Mesenchymal stem cell (in vitro differentiated cells and primary cell): ENCODE measurements around the gene CTSF.

Experiments
- DNase-seq: peaks from one replicate; pipeline ENCODE4 v3.0.0-alpha.2; 2013
- H2AFZ ChIP-seq: one replicate; pipeline ENCODE4 v1.6.1; 2013; ENCODE audit warnings: low read depth, mild to moderate bottlenecking, control low read depth, inconsistent platforms, low read length, moderate library complexity
- H2AK5ac ChIP-seq: 2 replicates; pipeline ENCODE4 v1.6.1; 2013; ENCODE audit warnings: low read length, moderate library complexity, mild to moderate bottlenecking, inconsistent platforms; ENCODE audit not compliant: severe bottlenecking
- H2BK120ac ChIP-seq: one replicate; pipeline ENCODE4 v1.6.1; 2013; ENCODE audit warnings: low read depth, mild to moderate bottlenecking, inconsistent platforms, low read length, moderate library complexity
- H2BK12ac ChIP-seq, 2 experiments: one replicate each; pipeline ENCODE4 v1.6.1; 2013; ENCODE audit warnings: inconsistent platforms in 2 of 2, low read length in 2 of 2, mild to moderate bottlenecking in 2 of 2, moderate library complexity in 2 of 2, control low read depth in 1 of 2
- H2BK15ac ChIP-seq: one replicate; pipeline ENCODE4 v1.6.1; 2013; ENCODE audit warnings: mild to moderate bottlenecking, low read depth, inconsistent platforms; ENCODE audit not compliant: poor library complexity, severe bottlenecking
- H2BK5ac ChIP-seq: 2 replicates; pipeline ENCODE4 v1.6.1; 2013; ENCODE audit warnings: low read depth, mild to moderate bottlenecking, low read length, control low read depth, inconsistent platforms; ENCODE audit not compliant: poor library complexity, severe bottlenecking
- H3K14ac ChIP-seq, 2 experiments: one replicate each; pipeline ENCODE4 v1.6.1; 2013; ENCODE audit warnings: inconsistent platforms in 2 of 2, low read length in 2 of 2, control low read depth in 1 of 2, mild to moderate bottlenecking in 1 of 2, moderate library complexity in 1 of 2
- H3K18ac ChIP-seq, 2 experiments: one replicate each; pipeline ENCODE4 v1.6.1; 2013; ENCODE audit warnings: inconsistent platforms in 2 of 2, low read length in 2 of 2, control low read depth in 1 of 2, low read depth in 1 of 2, mild to moderate bottlenecking in 1 of 2
- H3K23ac ChIP-seq, 2 experiments: one replicate each; pipeline ENCODE4 v1.6.1; 2013; ENCODE audit warnings: inconsistent platforms in 2 of 2, low read length in 2 of 2, mild to moderate bottlenecking in 2 of 2, moderate library complexity in 2 of 2, control low read depth in 1 of 2
- H3K27ac ChIP-seq: 2 replicates; pipeline ENCODE4 v1.5.1; 2013; ENCODE audit warnings: mild to moderate bottlenecking, moderate library complexity, low read length, control low read depth, inconsistent platforms; ENCODE audit not compliant: poor library complexity, severe bottlenecking
- H3K27me3 ChIP-seq, 2 experiments: 2 replicates each; pipeline versions ENCODE4 v1.6.1 to v1.7.0; 2013; ENCODE audit warnings: low read length in 2 of 2, mild to moderate bottlenecking in 2 of 2, moderate library complexity in 2 of 2, control low read depth in 1 of 2, inconsistent platforms in 1 of 2; ENCODE audit not compliant: control insufficient read depth in 1 of 2, insufficient read depth in 1 of 2
- H3K36me3 ChIP-seq, 2 experiments: 2 replicates each; pipeline versions ENCODE4 v1.6.1 to v1.7.0; 2013; ENCODE audit warnings: low read length in 2 of 2, control low read depth in 1 of 2, inconsistent platforms in 1 of 2, low read depth in 1 of 2, mild to moderate bottlenecking in 1 of 2; ENCODE audit not compliant: insufficient read depth in 2 of 2, control insufficient read depth in 1 of 2
- H3K4ac ChIP-seq, 2 experiments: one replicate each; pipeline ENCODE4 v1.6.1; 2013; ENCODE audit warnings: inconsistent platforms in 2 of 2, low read length in 2 of 2, mild to moderate bottlenecking in 2 of 2, moderate library complexity in 2 of 2, control low read depth in 1 of 2, low read depth in 1 of 2
- H3K4me1 ChIP-seq: 2 replicates; pipeline ENCODE4 v1.6.1; 2013; ENCODE audit warnings: low read depth, low read length, control low read depth; ENCODE audit not compliant: control insufficient read depth, insufficient read depth
- H3K4me2 ChIP-seq: 2 replicates; pipeline ENCODE4 v1.6.1; 2013; ENCODE audit warnings: low read length, mild to moderate bottlenecking, inconsistent platforms; ENCODE audit not compliant: poor library complexity, severe bottlenecking
- H3K4me3 ChIP-seq, 2 experiments: 2 replicates each; pipeline versions ENCODE4 v1.5.1 to v1.7.0; 2013; ENCODE audit warnings: low read length in 2 of 2, mild to moderate bottlenecking in 2 of 2, control low read depth in 1 of 2, low read depth in 1 of 2; ENCODE audit not compliant: insufficient read depth in 1 of 2
- H3K79me1 ChIP-seq: replicated peaks from 2 replicates; pipeline ENCODE4 v1.6.1; 2013; ENCODE audit warnings: mild to moderate bottlenecking, control low read depth, low read length, inconsistent platforms; ENCODE audit not compliant: poor library complexity, severe bottlenecking
- H3K9ac ChIP-seq: 2 replicates; pipeline ENCODE4 v1.7.0; 2013; ENCODE audit warnings: mild to moderate bottlenecking, low read length, moderate library complexity
- H3K9me3 ChIP-seq: 2 replicates; pipeline ENCODE4 v1.7.0; 2013; ENCODE audit warnings: mild to moderate bottlenecking, low read length; ENCODE audit not compliant: control insufficient read depth
- H4K8ac ChIP-seq: one replicate; pipeline ENCODE4 v1.6.1; 2013; ENCODE audit warnings: inconsistent platforms, mild to moderate bottlenecking, low read length, moderate library complexity
- H4K91ac ChIP-seq: one replicate; pipeline ENCODE4 v1.6.1; 2013; ENCODE audit warnings: mild to moderate bottlenecking, low read length, inconsistent platforms
- WGBS: methylation state at CpG from one replicate; pipeline ENCODE4 v1.1.7; 2013; ENCODE audit warnings: mixed read lengths; 5-methylcytosine and 5-hydroxymethylcytosine counted together

The CTSF gene

GRCh38 chr11:66532784-66533183, 35.6 kb downstream of the CTSF start:
- H3K4me3 ChIP-seq, result no peak overlapping the region
- H3K27ac ChIP-seq, result no peak overlapping the region
- no peak overlapping the region for H2BK5ac ChIP-seq
- H3K36me3 ChIP-seq, result peaks cover 38 to 40% of the 10 kb centered on the region in 2 experiments
- H3K4me1 ChIP-seq, result no peaks in the 10 kb centered on the region
- H2AFZ ChIP-seq, result no peak overlapping the region
- H3K18ac ChIP-seq, result no peak overlapping the region
- H3K9me3 ChIP-seq, result no peaks in the 10 kb centered on the region
- DNase-seq, result no peak
- no peaks in the 10 kb centered on the region for H3K27me3 ChIP-seq
- H4K91ac ChIP-seq, result no peak overlapping the region
- H3K14ac ChIP-seq, result no peak overlapping the region
- H2BK15ac ChIP-seq, result peak overlapping the region; percentile 12
- H3K4ac ChIP-seq, result no peak overlapping the region
- H3K4me2 ChIP-seq, result no peak overlapping the region
- H4K8ac ChIP-seq, result no peak overlapping the region
- no peaks in the 10 kb centered on the region for H3K79me1 ChIP-seq
- H2BK12ac ChIP-seq, result no peak overlapping the region
- no peak overlapping the region for H3K23ac ChIP-seq
- H2AK5ac ChIP-seq, result no peak overlapping the region
- no peak overlapping the region for H2BK120ac ChIP-seq
- no peak overlapping the region for H3K9ac ChIP-seq
- 83% methylated on average over 5 of the region's 6 CpGs for WGBS

- H2BK12ac ChIP-seq, result no peak overlapping the region
- no peak overlapping the region for H3K14ac ChIP-seq
- no peaks in the 10 kb centered on the region for H3K4me1 ChIP-seq
- no peak overlapping the region for H3K18ac ChIP-seq
- H3K4ac ChIP-seq, result no peak overlapping the region
- H3K4me2 ChIP-seq, result no peak overlapping the region
- H3K27me3 ChIP-seq, result no peaks in the 10 kb centered on the region
- H2AFZ ChIP-seq, result no peak overlapping the region
- H2BK120ac ChIP-seq, result no peak overlapping the region
- H3K9ac ChIP-seq, result no peak overlapping the region
- H3K27ac ChIP-seq, result no peak overlapping the region
- no peak for DNase-seq
- peaks cover 34 to 42% of the 10 kb centered on the region in 2 experiments for H3K36me3 ChIP-seq
- H3K23ac ChIP-seq, result no peak overlapping the region
- no peak overlapping the region for H2BK5ac ChIP-seq
- H2BK15ac ChIP-seq, result no peak overlapping the region
- H3K9me3 ChIP-seq, result no peaks in the 10 kb centered on the region
- WGBS, result 95% methylated on average over 11 of the region's 11 CpGs
- no peak overlapping the region for H3K4me3 ChIP-seq
- H4K8ac ChIP-seq, result no peak overlapping the region
- H4K91ac ChIP-seq, result peak overlapping the region; percentile 18
- no peak overlapping the region for H2AK5ac ChIP-seq
- no peaks in the 10 kb centered on the region for H3K79me1 ChIP-seq
Measured at GRCh38 chr11:66531841-66532240, 36.6 kb downstream of the CTSF start.

- Histone ChIP-seq H2AK5ac (no peak overlapping the region), H3K4me2 (no peak overlapping the region), H3K27me3 (no peaks in the 10 kb centered on the region), H3K9me3 (no peaks in the 10 kb centered on the region), H3K36me3 (peaks cover 35 to 44% of the 10 kb centered on the region in 2 experiments), H3K23ac (no peak overlapping the region), H4K8ac (no peak overlapping the region), H4K91ac (no peak overlapping the region), H3K79me1 (no peaks in the 10 kb centered on the region), H2BK120ac (no peak overlapping the region), H3K4me3 (no peak overlapping the region), H3K27ac (no peak overlapping the region), H3K4ac (no peak overlapping the region), H3K4me1 (no peaks in the 10 kb centered on the region), H3K14ac (no peak overlapping the region), H2BK15ac (no peak overlapping the region), H3K9ac (no peak overlapping the region), H3K18ac (no peak overlapping the region), H2AFZ (no peak overlapping the region), H2BK12ac (no peak overlapping the region), H2BK5ac (no peak overlapping the region)
- DNase-seq, result no peak
- WGBS, result 85% methylated on average over 10 of the region's 10 CpGs
Measured at GRCh38 chr11:66530927-66531709, 37.3 kb downstream of the CTSF start.

- Histone ChIP-seq H2BK5ac (no peak overlapping the region), H3K4me3 (no peak overlapping the region), H2AFZ (no peak overlapping the region), H2BK15ac (no peak overlapping the region), H4K91ac (no peak overlapping the region), H3K36me3 (peaks cover 35 to 37% of the 10 kb centered on the region in 2 experiments), H3K4me1 (no peaks in the 10 kb centered on the region), H3K4me2 (no peak overlapping the region), H3K4ac (no peak overlapping the region), H3K9me3 (no peaks in the 10 kb centered on the region), H3K14ac (no peak overlapping the region), H3K27me3 (no peaks in the 10 kb centered on the region), H2AK5ac (no peak overlapping the region), H3K9ac (no peak overlapping the region), H3K23ac (no peak overlapping the region), H4K8ac (no peak overlapping the region), H3K27ac (no peak overlapping the region), H2BK12ac (no peak overlapping the region), H2BK120ac (no peak overlapping the region), H3K79me1 (no peaks in the 10 kb centered on the region), H3K18ac (no peak overlapping the region)
- WGBS, result 97% methylated on average over 13 of the region's 13 CpGs
- no peak for DNase-seq
Measured at GRCh38 chr11:66529655-66530054, 38.8 kb downstream of the CTSF start.
